HCT116 (cell line): ENCODE results near the gene ARPC4. TPM values are rescaled to one million over a fixed set of nuclear protein-coding genes. Genes with fewer than 3 reads are reported as not detected.

Experiments
- total RNA-seq: library from RNA; stranded (reverse); gene quantifications from one replicate; pipeline ENCODE4 v1.2.1, GENCODE V29; 2021; ENCODE audit not compliant: unreplicated experiment

ARPC4 gene
- total RNA-seq, 1 experiment from 2014 or later, result 110 TPM

Other genes with a start within 250 kb of the ARPC4 start
- not detected for gene LHFPL4, start 239.3 kb upstream of the ARPC4 start, total RNA-seq
- 31.1 TPM for gene MTMR14, start 143.6 kb upstream of the ARPC4 start, total RNA-seq
- gene CPNE9, start 89.2 kb upstream of the ARPC4 start, total RNA-seq, result 0.98 TPM
- 23.6 TPM for gene BRPF1, start 61.3 kb upstream of the ARPC4 start, total RNA-seq
- gene OGG1, start 43.1 kb upstream of the ARPC4 start, total RNA-seq, result 16.3 TPM
- gene CAMK1, start 23.1 kb upstream of the ARPC4 start, total RNA-seq, result 19.7 TPM
- 72.0 TPM for gene TADA3, start 609 bp upstream of the ARPC4 start, total RNA-seq
- gene TTLL3, start 17.2 kb downstream of the ARPC4 start, total RNA-seq, result 40.3 TPM
- 58.0 TPM for gene RPUSD3, start 50.9 kb downstream of the ARPC4 start, total RNA-seq
- gene CIDEC, start 87.2 kb downstream of the ARPC4 start, total RNA-seq, result not detected
- gene JAGN1, start 97.5 kb downstream of the ARPC4 start, total RNA-seq, result 33.4 TPM
- gene IL17RE, start 109.8 kb downstream of the ARPC4 start, total RNA-seq, result 14.3 TPM
- gene IL17RC, start 124.0 kb downstream of the ARPC4 start, total RNA-seq, result 17.6 TPM
- 18.7 TPM for gene CRELD1, start 140.8 kb downstream of the ARPC4 start, total RNA-seq
- 0.96 TPM for gene PRRT3, start 159.3 kb downstream of the ARPC4 start, total RNA-seq
- gene EMC3, start 193.8 kb downstream of the ARPC4 start, total RNA-seq, result 12.4 TPM
- gene FANCD2, start 233.4 kb downstream of the ARPC4 start, total RNA-seq, result 50.0 TPM